HG02642 (cell line): ENCODE data around the gene ISCU.
"Not testable (repeated sequence)": the region's sequence is repeated elsewhere in the genome, so short reads cannot be mapped to it uniquely, and the experiment has no call there.

Source experiments
- ATAC-seq: cut with Tn5 transposase; IDR thresholded peaks from one replicate; pipeline ENCODE4 v1.9.1; 2021; ENCODE audit warnings: mild to moderate bottlenecking; ENCODE audit not compliant: unreplicated experiment, poor library complexity

Gene ISCU

DNA sequence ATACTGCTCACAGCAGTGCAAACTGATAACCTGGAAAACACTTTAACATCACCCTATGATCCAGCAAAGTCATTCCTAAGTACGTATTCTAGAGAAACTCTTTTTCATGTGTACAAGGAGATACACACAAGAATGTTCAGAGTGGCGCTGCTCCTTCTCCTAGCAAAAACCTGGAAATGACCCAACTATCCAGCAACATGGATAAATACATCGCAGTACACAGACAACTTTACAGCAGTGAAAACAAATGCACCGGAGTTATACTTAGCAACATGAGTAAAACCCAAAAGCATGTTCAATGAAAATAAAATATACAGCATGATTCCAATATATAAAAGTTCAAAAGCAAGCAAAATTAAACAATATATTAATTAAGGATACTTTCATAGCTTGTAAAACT, 20.1 kb upstream of the ISCU start:
- no peak for ATAC-seq

DNA sequence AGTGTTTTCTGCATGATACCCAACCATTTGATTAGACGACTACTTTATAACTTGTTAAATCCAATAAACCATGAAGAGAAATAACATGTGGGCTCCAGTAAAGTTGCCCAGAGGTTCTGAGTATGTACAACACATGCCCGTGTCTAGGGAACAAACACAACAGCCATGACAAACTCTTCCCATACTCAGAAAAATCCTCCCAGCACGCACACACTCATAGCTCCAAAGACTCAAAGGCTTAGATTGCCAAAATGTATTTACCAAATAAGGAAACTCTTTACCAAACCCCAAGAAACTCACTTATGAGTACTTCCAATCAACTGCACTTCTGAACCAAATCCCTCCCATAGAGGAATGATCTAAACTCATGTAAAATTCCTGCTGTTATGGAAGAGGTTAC, 18.7 kb upstream of the ISCU start:
- no peak for ATAC-seq

DNA sequence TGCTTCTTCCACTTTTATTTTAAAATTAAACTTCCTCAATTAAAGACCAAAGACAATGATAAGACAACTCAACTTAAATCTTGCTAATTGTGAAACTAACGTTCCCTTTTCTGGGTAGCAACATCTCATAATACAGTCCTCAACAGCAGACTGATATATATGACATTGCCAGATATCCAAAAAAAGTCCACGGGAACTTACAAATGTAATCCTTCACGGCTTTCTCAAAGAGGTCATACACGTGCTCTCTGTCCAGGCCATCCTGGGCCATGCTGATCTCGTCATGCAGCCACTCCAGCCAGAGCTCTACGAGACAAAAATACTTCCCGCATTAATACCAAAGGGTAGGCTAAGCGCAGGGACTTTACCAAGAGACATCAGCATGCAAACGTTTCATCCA, 14.7 kb upstream of the ISCU start:
- ATAC-seq, result no peak

DNA sequence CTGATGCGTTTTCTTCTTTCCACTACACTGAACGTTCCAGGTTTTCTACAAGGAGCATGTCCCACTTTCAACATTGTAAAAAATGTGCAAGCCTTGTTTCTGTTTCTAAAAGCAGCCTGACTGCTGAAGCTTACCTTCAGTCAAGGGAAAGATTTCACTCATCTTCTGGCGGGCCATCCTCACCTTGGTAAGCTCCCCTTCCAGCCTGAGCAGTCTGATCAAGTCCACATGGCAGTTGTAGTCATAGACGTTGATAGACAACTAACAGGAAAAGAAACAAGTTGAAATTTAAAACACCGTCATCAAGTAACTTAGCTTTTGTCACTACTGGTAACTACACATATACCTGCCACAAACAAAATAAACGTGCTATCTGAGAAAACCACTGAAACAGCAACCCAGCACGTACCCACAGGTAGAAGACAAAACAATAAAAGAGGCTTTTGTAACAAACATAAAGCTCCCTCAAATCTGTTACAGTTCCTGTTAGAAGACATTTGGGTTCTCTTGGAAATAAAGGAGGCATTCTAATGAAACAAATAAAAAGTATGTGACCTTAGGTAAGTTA, 13.4 kb upstream of the ISCU start:
- ATAC-seq, result no peak

DNA sequence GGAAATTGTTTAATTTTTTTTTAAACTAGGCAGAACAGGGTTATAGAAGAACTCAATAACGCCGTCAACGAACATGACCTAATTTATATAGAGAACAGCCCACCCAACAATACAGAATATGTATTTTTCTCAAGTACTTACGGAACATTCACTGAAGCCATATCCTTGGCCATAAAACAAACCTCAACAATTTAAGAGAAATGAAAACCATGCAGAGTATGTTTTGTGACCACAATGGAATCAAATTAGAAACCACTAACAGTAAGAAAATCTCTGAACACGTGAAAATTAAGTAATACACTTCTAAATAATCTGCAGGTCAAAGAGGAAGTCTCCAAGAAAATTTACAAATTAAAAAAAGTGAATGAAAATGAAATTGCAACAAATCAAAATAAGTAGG, 10.9 kb upstream of the ISCU start:
- no peak for ATAC-seq

DNA sequence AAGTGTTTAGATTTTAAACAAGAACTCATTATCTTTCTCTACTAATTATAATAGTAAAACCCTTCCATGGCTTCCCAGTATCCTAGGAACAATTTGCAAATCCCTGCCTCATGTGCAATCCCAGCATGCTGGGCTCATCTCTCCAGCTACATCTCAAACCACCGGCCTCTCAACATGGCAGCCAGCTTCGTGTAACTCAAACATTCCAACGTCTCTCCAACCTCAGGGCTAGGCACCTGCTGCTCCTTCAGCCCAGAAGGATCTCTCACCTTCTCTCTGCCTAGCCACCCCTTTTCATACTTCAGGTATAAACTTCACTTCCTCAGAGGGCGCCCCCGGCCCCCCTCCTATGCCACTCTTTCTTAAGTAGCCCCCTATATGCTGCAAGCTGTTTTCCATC, 8.6 kb upstream of the ISCU start:
- no peak for ATAC-seq

DNA sequence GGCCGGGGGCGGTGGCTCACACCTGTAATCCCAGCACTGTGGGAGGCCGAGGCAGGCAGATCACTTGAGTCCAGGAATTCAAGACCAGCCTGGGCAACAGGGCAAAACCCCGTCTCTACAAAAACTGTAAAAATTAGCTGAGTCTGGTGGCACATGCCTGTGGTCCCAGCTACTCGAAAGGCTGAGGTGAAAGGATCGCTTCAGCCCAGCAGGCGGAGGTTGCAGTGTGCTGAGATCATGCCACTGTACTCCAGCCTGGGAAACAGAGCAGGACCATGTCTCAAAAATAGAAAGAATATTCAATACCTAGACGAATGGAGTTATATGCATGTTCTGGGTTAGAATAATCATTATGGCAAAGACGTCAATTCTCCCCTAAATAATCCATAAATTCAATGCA, 7.0 kb upstream of the ISCU start:
- ATAC-seq, result not testable (repeated sequence)

DNA sequence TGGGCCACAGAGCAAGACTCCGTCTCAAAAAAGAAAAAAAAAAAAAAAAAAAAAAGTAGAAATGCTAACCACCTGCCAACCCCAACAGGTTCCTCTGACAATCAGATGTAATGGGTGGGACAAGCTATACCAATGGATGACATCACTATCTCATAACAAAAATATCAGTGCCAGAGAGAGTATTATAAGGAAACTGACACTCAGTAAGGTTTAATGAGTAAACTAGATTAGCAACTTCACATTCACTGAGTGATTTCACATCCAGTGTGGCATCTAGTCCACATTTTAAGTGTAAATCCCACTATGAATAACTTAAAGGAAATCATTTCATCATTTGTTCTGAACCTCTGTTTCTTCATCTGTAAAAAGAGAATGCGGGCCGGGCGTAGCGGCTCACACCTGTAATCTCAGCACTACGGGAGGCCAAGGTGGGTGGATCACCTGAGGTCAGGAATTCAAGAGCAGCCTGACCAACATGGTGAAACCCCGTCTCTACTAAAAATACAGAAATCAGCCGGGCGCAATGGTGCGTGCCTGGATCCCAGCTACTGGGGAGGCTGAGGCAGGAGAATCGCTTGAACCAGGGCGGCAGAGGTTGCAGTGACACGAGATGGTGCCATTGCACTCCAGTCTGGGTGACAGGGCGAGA, 3.3 kb upstream of the ISCU start:
- no peak for ATAC-seq

DNA sequence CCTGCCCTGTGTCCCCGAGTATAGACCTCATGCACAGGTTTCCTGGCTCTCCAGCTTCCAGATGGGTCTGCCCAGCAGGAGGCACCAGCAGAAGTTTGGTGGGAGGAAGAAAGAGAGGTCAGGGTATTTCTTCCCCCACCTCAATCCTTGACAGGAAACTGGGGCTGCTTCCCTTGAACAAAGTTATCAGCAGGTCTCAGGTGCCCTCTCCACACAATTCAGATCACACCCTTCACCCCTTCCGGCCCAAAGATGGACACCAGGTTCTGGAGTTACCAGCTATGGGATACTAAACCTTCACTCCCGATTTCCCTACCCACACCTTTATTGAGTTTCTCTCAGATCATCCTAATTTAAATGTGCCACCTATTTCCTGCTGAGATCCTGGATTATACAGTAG, 2.6 kb upstream of the ISCU start:
- ATAC-seq, result no peak

DNA sequence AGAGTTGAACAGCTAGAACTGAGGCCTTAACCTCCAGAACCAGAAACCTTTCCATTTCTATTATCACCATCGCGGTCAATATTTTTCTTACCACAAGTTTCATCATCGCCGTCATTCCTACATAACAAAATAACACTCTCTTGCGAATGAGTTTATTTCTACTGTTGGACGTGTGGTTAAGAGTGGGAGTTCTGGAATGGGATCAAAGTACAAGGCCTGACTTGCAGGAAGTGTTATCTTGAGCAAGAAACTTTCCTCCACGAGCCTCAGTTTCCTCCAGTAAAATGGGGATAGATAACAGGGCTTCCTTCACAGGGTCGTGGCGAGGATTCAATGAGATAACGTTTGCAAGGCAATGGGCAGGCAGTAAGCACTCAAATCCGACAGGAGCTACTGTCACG, 2.1 kb upstream of the ISCU start:
- ATAC-seq, result no peak

DNA sequence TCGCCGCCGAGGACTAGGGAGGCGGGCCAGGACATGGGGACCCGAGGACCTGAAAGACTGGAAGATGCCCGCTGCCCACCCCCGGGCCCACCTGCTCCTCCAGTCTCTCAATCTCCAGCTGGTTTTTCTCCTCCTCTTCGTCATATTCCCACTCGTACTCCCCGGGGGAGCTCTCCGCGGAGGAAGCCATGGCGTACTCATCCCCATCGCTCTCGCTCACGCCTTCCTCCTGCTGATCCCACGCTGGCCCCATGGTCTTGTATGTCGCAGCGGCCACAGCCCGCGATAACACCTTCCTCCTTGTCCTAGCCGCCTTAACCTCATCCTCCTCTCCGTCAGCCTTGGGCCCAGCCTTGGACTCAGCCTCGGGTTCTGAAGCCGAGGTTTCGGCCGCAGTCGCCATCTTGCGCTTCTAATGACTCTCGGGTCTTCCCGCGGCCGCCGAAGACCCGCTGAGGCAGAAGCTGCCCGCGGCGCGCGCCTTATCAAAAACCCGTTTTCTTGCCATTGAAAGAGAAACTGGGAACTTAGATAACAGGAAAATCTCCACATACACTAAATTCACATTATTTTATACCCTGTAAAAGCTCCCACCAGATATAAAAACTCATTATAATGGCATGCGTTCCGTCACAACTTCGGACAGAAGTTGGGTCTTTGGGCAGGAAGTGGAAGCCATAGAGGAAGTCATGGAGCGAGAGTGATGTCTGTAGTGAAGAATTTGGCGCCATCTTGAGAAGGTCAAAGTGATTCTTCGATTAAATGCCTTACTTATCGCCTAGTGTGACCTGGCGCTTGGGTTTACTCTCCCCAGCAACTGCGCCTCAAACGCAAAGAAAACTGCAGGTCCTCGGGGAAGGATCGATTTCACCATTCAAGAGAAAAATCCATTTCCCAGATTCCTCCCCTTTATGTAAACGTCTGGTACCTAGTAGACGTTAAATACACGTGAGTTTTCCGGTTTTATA, 1.4 kb upstream of the ISCU start, which contains the start of gene SART3:
Gene SART3 (minus strand): TSS at position 422 of the 968 bp plus-strand sequence. CDS start 19 bp downstream, at position 403.
- ATAC-seq, result peak; percentile 43

DNA sequence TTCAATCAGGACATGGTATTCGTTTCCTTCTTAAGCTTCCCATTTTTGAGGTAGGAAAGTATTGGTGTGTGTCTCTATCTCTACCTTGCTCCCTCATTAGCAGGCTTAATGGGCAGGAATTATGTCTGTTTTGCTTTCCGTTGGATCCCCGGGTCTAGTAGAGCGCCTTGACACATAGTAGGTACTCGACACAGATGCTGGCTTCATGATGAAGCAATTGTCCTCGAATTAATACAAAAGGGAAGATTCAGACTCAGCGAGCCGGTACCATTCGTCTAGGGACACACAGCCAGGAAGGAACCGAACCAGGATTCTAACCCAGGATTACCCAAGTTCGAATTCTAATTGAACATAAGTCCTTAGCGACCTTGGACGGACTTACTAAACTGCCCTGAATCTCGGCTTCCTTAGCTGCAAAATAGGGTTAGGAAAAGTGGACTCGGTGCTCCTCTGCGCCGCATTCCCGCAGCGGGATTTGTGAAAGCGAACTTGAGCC, 496 bp upstream of the ISCU start:
- peak; percentile 0 for ATAC-seq

DNA sequence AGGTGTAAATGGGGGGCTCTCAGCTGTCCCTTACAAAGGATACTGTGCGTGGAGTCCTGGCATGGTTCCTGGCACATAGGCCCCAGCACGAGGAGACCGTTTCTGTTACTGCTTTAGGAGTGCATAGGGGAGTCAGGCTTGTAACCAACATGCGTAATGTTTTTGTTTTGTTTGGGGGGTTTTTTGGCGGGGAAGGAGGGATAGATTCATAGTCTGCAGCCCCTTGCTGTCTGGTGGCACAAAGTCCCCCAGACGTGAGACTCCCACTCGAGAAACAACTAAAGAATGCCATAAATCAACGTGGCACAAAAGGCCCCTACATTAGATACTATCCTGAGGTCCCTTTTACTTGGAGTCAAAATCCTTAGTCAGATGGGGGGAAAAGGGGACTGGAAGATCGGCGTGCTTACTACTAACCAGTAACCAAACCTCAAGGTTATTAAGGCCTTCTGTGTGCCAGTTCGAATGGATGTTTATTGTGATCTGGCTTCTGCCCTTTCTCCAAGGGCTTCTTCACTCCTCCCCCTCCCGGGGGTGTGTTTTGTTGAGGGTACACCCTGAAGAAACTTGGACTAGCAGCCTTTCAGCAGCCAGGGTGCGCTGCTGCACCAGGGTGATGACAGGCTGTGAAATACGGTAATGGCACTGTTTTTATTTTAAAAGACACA, 874 bp downstream of the ISCU start:
- peak; percentile 38 for ATAC-seq

DNA sequence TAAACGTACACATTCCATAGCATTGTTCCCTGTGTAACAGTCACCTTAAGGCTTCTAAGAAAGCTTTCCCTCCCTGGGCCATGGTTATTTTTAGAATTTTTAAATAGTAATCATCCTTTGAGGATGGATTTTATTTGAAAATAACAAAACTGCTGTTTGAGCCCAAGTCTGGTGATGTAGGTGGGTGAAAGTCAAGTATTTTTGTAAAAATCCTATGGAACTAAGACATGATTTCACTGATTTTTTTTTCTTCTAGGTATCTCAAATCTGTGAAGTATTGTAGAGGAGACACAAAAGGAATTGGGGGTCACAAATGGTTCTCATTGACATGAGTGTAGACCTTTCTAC, 1.4 kb downstream of the ISCU start:
- ATAC-seq, result no peak

DNA sequence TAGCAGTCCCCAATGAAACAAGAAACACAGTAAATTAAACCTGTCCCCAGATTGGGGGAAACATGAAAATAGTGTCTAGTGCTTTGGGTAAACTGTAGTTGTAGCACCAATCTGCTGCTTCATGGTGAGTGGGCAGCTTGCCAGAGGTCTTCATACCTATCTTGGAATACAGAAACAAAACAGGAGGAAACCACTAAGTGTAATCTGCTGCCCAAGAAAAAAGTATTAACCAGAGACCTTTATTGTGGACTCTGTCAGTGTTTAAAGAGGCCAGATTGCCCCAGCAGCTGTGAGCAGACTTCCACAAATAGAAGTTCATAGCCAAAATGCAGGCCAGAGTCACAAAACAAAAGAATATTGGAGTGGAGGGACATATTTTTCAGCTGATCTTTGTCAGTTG, 2.3 kb downstream of the ISCU start:
- no peak for ATAC-seq

DNA sequence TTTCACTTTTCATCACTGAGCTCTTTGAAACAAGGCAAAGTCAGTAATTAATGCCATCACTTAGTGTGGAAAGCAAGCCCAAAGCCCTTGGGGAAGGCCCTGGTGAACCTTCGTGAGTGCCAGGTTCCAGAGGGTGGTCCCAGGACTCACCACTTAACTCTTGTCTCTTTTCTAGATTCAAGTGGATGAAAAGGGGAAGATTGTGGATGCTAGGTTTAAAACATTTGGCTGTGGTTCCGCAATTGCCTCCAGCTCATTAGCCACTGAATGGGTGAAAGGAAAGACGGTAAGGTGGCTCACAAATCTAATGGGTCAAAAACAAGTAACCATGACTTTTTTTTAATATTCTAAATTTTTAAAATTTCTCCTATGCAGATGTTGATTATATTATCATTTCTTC, 2.8 kb downstream of the ISCU start:
- ATAC-seq, result no peak

DNA sequence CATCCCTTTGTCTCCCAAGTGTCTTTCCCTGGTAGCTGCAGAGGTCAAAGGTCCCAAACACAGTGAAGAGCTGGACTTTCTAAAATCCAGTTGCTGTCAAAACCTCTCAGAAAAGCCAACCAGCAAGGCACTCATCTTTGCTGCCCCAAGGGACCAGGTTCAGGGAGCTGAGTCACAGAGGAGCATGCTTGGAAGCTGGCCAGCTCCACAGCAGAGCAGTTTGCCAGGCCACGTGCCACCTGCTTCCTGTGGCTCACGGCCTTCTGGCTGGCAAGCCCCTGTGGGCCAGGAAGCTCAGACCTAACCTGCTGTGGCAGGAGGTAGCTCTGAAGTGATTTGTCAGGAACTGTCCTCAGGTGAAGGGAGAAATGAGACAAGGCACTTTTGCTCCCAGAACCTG, 3.6 kb downstream of the ISCU start:
- no peak for ATAC-seq

DNA sequence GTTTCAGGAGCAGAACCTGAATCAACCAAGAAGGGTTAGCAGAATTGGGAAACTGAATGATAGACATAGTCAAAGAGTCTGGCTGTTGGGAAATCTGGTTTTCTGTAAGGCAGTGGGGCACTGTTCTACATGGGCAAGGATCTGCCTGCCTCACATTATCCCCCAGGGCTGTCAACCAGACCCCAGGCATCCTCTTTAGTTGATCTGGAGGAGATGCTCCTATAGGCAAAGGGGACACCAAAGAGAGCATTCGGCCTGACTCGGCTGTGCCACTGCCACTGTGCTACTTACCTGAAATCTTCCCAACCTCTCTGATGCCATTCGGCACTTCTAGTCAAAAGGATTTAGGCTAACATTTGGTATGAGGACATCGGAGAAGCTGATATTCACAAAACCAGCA, 4.1 kb downstream of the ISCU start:
- ATAC-seq, result no peak

DNA sequence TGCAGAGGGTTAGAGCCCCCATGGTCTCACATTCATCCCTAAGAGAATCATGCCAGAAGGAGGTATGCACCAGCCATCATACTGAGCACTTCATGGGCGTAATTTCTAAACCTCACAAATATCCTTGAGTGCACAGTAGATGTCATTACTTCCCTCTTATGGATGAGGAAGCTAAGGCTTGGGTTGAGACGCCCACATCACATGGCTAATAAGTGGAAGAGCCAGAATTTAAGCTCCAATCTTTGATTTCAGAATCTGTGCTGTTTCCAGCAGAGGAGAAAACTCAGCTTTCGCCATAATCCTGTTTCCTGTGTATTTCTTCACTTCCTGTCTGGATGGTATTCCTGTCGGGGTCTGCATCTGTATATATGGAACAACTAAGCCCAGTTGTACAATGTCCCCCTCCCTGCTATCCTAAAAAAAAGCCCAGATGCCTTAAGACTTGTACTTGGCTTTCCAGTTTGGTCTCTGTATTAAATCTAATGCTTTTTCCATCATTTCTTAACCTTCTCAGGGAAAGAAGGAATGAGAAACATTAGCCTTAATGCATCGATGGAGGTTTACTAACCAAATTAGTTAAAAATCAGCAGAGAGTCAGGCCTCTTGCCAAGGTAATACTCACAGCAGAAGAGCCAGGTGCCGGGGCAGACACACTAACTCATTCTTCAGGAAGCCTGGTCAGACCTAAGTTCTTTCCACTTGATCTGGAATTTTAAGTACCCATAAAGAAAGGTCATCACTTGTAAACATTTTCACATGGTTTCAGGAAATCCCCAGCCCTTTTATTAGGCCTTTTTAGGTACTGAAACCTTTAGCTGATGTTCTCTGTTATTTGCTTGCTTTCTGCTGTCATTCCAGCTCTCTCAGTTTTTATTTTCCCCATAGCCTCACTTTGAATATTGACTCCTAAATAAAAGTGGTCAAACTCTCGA, 5.3 kb downstream of the ISCU start:
- ATAC-seq, result no peak
